SKM-1 (cell line): ENCODE data around the gene CCDC88B.

Experiments
- DNase-seq: peaks from one replicate; lab custom pipeline; 2025; ENCODE audit not compliant: unreplicated experiment; lab: John Stamatoyannopoulos, UW

CCDC88B gene

DNA sequence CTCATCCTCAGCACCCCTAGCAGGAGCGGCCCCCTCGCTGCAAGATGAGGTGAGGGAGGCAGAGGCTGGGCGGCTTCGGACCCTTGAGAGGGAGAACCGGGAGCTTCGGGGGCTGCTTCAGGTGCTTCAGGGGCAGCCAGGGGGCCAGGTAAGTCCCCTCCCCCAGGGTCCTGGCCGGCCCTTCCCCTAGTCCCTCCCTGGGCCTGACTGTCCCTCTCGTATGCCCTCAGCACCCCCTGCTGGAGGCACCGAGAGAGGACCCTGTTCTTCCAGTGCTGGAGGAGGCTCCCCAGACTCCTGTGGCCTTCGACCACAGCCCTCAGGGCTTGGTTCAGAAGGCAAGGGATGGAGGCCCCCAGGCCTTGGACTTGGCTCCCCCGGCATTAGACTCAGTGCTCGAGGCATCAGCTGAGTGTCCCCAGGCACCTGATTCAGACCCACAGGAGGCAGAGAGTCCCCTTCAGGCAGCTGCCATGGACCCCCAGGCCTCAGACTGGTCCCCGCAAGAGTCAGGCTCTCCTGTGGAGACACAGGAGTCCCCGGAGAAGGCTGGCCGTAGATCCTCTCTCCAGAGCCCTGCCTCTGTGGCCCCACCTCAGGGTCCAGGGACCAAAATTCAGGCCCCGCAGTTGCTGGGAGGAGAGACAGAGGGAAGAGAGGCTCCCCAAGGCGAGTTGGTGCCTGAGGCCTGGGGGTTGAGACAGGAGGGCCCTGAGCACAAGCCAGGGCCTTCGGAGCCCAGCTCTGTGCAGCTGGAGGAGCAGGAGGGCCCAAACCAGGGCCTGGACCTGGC, 4.0 kb downstream of the CCDC88B start:
- DNase-seq: no peak

DNA sequence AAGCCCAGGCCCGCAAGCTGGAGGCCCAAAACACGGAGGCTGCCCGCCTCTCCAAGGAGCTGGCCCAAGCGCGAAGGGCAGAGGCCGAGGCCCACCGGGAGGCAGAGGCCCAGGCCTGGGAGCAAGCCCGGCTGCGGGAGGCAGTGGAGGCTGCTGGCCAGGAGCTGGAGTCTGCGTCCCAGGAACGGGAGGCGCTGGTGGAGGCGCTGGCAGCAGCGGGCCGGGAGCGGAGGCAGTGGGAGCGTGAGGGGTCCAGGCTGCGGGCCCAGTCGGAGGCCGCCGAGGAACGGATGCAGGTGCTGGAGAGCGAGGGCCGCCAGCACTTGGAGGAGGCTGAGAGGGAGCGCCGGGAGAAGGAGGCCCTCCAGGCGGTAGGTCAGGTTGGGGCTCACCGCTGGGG, 4.8 kb downstream of the CCDC88B start:
- DNase-seq: no peak

DNA sequence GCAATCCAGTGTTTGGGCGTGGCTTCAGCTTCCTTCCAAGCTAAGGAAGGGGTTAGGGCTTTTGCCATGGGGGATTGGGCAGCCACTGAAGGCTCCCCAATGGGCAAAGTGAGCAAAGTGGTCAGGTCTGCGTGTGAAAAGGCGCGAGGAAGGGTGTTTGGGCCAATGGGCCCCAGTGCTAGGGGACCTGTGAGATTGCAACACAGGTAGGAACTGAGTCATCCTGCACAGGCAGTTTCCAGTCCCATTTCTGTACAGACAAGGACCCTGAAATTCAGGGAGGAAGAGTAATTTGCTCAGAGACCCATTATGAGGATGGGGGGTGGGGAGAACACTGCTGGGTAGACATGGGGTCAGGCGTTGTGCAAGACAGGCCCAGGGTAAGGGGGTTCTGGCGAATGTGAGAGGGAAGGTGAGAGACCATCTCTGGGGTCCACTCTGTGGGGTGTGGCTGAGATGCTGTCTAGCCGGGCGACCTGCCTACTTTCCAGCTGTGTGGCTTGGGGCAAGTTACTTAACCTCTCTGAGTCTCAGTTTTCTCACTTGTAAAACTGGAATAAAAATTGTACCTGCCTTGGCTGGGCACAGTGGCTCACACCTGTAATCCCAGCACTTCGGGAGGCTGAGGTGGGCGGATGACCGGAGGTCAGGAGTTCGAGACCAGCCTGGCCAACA, 7.3 kb downstream of the CCDC88B start:
- peak; percentile 30 for DNase-seq

DNA sequence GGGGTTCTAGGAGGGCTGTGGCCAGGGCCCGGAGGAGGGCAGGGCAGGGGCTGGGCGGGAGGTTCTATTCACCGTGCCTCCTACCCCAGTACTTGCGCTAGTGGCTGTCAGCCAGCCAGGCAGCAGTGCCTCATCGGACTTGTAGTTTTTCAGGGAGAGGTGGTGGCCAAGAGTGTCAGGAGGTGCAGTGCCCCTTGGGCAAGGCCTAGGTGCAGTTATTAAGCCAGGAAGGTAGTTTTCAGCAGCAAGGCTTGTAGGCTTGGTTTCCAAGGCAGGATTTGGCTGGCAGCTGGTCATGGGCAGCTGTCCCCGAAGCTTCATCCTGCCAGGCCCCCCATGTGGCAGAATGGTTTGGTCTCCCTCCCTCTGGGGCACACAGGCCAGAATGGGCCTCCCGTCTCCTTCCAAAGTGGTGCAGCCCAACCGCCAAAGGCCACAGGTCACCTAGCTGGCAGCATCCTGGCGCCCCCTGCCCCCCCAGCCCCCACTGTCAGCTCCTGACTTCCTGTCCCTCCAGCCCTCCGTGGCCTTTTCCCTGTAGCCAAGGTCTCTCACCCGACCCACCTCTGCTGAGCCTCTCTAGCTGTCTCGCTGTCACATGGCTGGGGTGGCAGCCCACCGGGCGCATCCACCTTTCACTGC, 8.5 kb downstream of the CCDC88B start:
- DNase-seq: no peak

DNA sequence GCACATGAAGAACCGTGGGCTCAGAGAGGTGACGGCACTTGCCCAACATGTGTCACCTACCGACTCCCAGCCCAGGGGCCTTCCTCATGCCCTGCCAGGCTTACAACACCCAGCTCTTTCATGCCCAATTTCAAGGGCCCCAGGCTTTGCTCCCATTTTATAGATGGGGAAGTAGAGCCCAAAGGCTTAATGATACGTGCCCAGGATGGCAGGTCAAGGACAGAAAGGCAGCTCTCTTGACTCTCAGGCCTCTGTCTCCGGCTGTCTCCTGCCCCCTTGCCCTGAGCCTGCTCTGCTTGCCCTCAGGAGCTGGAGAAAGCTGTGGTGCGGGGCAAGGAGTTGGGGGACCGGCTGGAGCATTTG, 9.0 kb downstream of the CCDC88B start:
- no peak for DNase-seq

DNA sequence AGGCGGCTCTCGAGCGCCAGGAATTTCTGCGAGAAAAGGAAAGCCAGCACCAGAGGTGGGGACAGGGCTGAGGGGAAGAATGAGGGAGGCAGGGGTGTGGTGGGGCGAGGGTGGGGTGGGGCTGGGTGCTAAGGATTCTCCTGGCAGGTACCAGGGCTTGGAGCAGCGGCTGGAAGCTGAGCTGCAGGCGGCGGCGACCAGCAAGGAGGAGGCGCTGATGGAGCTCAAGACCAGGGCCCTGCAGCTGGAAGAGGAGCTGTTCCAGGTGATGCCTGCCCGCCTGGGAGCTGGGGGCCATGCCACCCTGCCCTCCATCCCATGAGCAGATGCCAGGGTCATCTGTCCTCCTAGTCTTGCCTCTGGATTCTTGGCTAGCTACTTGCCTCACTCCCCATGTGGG, 9.4 kb downstream of the CCDC88B start:
- no peak for DNase-seq

DNA sequence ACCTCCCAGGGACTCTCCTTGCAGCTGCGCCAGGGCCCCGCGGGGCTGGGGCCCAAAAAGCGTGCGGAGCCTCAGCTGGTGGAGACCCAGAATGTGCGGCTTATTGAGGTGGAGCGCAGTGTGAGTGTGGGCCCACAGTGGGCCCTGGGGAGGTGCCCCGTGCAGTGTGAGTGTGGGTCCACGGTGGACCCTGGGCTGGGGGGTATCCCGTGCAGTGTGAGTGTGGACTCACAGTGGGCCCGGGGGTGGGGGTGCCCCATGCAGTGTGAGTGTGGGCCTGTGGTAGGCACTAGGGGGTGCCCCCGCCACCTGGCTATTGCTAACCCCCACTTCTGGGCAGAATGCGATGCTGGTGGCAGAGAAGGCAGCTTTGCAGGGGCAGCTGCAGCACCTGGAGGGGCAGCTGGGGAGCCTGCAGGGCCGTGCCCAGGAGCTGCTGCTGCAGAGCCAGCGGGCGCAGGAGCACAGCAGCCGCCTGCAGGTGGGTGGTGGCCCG, 11.2 kb downstream of the CCDC88B start:
- no peak for DNase-seq

DNA sequence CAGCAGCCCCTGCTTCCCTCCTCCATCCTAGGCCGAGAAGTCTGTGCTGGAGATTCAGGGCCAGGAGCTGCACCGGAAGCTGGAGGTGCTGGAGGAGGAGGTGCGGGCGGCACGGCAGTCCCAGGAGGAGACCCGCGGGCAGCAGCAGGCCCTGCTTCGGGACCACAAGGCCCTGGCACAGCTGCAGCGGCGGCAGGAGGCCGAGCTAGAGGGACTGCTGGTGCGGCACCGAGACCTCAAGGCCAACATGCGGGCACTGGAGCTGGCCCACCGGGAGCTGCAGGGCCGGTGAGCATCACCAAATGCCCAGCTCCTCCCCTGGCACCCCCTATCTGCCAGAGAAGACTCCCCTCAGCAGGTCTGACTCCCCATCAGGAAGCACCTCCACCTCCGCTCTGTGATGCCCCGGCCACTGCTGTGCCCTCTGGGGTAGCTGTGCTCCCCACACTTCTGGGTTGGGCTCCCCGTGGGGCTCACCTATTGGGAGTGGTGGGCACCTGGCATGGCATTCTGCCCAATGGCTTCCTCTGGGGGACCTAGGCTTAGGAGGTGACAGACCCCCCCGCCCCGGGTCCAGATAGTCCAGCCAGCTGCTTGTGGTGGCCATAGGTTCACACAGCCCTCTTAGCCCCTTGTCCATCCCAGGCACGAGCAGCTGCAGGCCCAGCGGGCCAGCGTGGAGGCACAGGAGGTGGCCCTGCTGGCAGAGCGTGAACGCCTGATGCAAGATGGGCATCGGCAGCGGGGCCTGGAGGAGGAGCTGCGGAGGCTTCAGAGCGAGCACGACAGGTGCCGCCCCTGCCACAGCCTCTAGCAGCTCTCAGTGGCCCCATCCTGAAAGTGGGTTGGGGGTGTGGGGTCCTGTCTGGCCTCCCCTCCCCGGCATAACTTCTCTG, 12.3 kb downstream of the CCDC88B start:
- no peak for DNase-seq

DNA sequence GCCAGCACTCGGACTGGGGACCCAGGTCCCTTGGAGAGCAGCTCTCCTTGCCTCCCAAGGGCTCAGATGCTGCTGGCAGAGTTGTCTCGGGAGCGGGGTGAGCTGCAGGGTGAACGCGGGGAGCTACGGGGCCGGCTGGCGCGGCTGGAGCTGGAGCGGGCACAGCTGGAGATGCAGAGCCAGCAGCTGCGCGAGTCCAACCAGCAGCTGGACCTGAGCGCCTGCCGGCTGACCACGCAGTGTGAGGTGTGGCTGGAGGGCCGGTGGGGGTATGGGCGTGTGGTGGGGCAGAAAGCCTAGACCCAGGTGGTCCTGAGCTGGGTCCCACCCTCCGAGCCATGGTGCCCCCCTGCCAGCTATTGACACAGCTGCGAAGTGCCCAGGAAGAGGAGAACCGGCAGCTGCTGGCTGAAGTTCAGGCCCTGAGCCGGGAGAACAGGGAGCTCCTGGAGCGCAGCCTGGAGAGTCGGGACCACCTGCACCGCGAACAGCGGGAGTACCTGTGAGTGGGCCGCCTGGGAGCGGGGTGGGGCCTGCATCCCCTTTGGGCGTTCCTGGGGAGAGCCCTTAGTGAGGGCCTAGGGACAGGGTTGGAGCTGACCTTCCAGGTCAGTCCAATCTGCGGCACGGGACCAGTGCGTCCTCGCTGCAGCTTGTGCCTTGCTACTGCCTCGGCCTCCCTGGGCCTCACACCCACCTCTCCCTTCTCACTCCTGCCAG, 13.2 kb downstream of the CCDC88B start:
- no peak for DNase-seq

DNA sequence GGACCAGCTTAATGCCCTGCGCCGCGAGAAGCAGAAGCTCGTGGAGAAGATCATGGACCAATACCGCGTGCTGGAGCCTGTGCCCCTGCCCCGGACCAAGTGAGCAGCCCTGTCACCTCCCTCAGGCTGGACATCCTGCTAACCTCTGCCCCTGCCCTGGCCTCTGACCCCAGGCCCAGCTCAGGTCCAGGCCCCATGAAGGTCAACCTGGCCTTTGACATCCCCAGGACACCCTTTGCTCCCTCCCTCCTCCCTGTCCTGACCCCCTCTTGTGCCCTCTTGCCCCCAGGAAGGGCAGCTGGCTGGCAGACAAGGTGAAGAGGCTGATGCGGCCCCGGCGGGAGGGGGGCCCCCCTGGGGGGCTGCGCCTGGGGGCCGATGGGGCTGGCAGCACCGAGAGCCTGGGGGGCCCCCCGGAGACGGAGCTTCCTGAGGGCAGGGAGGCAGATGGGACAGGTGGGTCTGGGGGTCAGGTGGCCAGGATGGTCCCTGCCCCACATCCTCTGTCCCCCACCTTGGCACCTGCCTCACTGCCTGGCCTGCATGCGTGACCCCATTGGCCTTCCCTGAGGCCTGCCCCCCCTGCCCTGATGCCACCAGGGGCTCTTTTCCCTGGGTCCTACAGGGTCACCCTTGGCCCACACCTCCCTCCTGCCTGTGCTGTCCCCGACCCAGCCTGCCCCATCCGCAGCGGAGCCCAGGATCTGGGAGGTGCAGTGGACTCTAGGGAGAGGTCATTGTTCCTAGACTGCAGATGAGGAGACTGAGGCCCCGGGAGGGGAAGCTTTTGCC, 13.9 kb downstream of the CCDC88B start:
- DNase-seq: no peak

DNA sequence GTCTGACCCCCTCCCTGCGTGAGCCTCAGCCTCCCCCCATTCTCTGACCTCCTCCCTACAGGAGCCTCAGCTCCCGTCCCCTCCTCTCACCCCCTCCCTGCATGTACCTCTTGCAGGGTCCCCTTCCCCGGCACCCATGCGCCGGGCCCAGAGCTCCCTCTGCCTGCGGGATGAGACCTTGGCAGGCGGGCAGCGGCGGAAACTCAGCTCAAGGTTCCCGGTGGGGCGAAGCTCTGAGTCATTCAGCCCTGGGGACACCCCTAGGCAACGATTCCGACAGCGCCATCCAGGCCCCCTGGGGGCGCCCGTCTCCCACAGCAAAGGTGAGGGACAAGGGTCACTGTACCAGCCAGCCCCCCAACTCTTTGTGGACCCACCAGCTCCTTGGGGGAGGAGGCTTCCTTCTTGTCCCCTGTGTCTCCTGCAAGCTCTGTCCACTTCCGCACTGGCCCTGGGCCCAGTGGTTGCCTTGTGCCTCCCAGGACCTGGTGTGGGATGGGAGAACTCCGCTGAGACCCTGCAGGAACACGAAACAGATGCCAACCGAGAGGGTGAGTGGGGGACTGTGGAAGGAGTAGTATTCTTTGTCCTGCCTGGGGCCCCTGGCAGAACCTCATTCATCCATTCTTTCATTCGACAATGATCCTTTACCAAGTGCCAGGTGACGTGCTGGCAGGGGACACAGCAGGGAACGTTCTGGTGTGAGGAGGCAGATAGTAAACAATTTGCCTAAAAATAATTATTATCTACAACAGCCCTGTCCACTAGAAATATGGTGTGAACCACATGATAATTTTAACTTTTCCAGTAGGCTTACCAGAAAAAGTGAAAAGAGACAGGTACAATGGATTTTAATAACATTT, 15.3 kb downstream of the CCDC88B start:
- DNase-seq: no peak

DNA sequence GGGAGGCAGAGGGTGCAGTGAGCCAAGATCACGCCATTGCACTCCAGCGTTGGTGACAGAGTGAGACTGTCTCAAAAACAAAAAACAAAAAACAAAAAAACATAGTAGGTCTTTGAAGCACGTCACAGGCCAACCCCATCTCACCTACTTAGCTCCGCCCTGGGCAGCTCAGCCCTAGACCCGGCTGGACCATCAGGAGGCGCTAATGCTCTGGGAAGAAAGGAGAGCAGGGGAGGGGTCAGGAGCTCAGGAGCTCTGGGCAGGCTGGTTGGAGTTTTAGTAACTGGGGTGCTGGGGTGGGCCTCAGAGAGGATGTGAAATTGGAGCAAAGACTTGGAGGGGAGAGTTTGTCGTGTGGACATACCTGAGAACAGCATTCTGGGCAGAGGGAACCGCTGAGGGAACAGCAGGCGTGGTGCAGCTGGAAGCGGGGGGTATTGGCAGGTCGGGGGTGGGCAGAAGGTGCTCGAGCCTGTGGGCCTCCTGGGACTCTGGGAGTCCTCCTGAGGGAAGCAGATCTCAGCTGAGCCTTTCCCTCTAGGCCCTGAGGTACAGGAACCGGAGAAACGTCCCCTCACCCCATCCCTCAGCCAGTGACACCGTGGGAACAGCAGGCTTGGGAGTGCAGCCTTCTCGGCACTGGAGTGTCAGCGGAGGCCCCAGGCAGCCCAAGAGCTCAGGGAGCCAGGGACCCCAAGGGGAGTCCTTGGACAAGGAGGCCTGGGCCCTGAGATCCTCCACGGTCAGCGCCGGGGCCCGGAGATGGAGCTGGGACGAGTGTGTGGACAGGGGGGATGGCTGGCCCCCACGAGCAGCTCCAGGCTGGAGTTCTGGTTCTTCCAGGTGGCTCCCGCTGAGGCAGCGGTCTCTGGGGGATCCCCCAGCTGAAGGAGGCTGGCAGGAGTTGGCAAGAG, 16.8 kb downstream of the CCDC88B start:
- DNase-seq: peak; percentile 15

DNA sequence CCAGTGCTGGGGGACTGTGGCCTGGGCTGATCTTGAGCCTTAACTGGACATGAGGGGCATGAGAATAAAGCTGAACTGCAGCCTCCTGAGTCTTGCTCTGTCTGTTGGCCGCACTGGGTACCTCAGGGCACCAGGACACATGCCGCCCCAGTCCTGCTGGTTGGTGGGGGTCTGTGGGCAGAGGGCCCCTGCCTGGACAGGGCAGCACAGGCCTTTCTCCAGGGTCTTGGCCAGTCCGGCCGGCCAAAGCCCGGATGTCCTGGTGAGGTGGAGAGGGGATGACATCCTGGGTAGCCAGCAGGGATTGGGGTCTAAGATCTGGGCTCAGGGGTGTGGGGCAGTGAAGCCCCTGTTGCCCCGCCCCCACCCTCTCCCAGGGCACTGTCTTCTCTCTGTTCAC, 17.4 kb downstream of the CCDC88B start:
- no peak for DNase-seq

DNA sequence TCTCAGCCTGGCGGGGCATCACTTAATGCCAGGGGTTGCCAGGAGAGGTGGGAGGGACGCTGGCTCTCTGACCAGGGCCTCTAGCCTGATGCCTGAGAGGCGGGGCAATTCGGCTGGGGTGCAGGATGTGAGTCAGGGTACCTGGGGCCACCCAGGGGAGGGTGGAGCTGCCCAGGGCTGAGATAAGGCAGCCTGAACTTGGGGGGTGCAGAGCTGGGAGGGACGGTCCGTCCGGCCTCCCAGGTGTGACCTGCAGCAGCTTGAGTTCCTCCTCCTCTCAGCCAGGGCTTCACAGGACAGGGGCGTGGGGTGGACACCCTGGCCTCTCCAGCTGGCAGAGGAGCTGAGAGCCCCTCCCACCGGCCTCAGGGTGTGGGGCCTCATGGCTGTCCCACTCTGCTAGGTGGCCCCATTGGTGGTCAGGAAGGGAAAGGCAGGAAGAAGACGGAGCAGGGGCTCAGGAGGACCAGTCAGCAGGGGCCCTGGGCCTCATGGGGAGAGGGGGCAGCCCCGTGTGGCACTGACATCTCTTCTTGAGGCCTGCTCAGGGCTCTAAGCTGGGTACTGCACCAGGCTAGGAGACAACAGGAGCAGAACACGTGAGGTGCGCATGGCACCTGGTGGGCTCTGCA, 18.0 kb downstream of the CCDC88B start:
- no peak for DNase-seq

DNA sequence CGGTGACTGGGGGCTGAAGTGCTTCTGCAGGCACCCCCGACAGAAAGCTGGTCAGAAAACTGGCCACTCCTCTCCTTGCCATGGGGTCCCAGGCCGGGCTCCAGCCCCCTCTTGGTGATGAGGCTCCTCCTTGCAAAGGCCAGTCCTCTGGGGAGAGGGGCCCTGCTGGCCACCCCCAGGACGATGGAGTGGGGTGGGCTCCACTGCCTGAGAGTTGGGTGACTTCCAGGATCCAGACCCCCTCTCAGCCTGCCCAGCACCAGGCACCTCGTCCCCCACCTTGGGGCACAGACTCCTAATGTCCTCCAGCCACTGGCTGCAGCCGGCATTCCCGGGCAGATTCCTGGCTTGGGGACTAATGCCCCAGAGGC, 18.5 kb downstream of the CCDC88B start:
- DNase-seq: no peak

DNA sequence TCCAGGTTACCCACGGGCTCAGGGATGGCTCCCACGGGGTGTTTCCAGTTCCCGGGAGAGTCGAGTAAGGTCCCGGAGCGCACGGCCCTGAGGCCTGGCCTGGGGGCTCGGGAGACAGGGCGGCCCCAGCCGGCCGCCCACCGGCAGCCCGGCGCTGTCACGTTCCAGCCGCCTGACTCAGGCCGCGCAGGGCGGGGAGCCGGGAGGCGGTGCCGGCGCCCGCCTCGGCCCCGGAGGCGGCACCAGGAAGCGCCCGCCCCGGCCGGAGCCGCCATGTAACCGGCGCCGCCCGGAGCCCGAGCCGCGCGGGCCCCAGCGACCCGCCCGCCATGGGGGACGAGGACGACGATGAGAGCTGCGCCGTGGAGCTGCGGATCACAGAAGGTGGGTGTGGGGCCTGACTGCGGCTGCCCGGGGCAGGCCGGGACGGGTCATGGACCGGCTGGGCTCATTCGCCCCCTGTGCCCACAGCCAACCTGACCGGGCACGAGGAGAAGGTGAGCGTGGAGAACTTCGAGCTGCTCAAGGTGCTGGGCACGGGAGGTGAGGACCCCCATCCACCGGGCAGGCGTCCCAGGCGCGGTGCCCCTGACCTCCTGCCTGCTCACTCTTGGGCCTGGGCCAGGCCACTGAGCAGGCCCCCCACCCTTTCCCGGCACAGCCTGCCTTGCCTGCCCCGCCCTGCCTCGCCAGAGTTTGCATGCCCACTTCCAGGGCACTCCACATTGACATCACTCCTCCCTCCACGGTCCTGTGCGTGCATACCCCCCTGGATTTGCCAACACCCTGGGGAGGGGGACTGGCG, 19.1 kb downstream of the CCDC88B start, which contains the start of gene RPS6KA4:
Gene RPS6KA4 (plus strand): TSS at position 256 of the 805 bp plus-strand sequence. CDS start 74 bp downstream, at position 330.
- no peak for DNase-seq
